Gastroesophageal sphincter (tissue), 3 donors: ENCODE data around the gene TRIP12.

ENCODE experiments used
- CTCF ChIP-seq, 4 experiments: fragments of 200-600 bp in 2 of 4; fragments of 450-650 bp in 2 of 4; sonication (generic) in 1 of 4; IDR thresholded peaks; one replicate each; pipeline ENCODE4 v1.5.1; 2017 to 2019; ENCODE audit warnings: antibody characterized with exemption in 4 of 4, mild to moderate bottlenecking in 2 of 4, moderate library complexity in 2 of 4
- EP300 ChIP-seq: sonication (generic); formaldehyde crosslinking; IDR thresholded peaks from one replicate; pipeline ENCODE4 v1.6.1; 2017; ENCODE audit warnings: antibody characterized with exemption, mild to moderate bottlenecking
- POLR2A ChIP-seq, 2 donors: fragments of 450-650 bp; IDR thresholded peaks; one replicate each; pipeline ENCODE4 v1.6.1; 2017; ENCODE audit warnings: antibody characterized with exemption in 2 of 2, mild to moderate bottlenecking in 2 of 2, moderate library complexity in 1 of 2
- POLR2AphosphoS5 ChIP-seq: sonication (generic); formaldehyde crosslinking; IDR thresholded peaks from one replicate; pipeline ENCODE4 v1.6.1; 2017; ENCODE audit warnings: antibody characterized with exemption

GRCh38 chr2:229818230-229818629, 103.6 kb downstream of the TRIP12 start:
- no peak for TF ChIP-seq CTCF (IDR thresholded peaks at IDR 0.05)
- TF ChIP-seq POLR2A (IDR thresholded peaks at IDR 0.05), result no peak
- TF ChIP-seq EP300, result no peak
- no peak for TF ChIP-seq POLR2AphosphoS5
